Epidermal melanocyte (primary cell): ENCODE results near the gene NTSR2.

Source experiments
- DNase-seq: peaks from one replicate; pipeline ENCODE4 v3.0.0; 2011; ENCODE audit warnings: low spot score; ENCODE audit not compliant: insufficient read length

The NTSR2 gene

GRCh38 chr2:11629215-11629614, 40.8 kb downstream of the NTSR2 start:
- DNase-seq: no peak

GRCh38 chr2:11628675-11629074, 41.3 kb downstream of the NTSR2 start:
- DNase-seq: no peak

- DNase-seq: no peak
Measured at GRCh38 chr2:11625671-11626070, 44.3 kb downstream of the NTSR2 start.

- no peak for DNase-seq
Measured at GRCh38 chr2:11624893-11625292, 45.1 kb downstream of the NTSR2 start.

- no peak for DNase-seq
Measured at GRCh38 chr2:11622611-11623010, 47.4 kb downstream of the NTSR2 start.

GRCh38 chr2:11621410-11621809, 48.6 kb downstream of the NTSR2 start:
- DNase-seq: peak; percentile 53

- no peak for DNase-seq
Measured at GRCh38 chr2:11618708-11619062, 51.3 kb downstream of the NTSR2 start.

GRCh38 chr2:11617984-11618707, 51.8 kb downstream of the NTSR2 start:
- no peak for DNase-seq

GRCh38 chr2:11617527-11617926, 52.5 kb downstream of the NTSR2 start:
- DNase-seq: no peak

GRCh38 chr2:11616851-11617415, 53.1 kb downstream of the NTSR2 start:
- no peak for DNase-seq

- DNase-seq: no peak
Measured at GRCh38 chr2:11616097-11616687, 53.8 kb downstream of the NTSR2 start.

- no peak for DNase-seq
Measured at GRCh38 chr2:11615209-11615608, 54.8 kb downstream of the NTSR2 start.

- DNase-seq: no peak
Measured at GRCh38 chr2:11613297-11613696, 56.7 kb downstream of the NTSR2 start.

GRCh38 chr2:11612553-11613215, 57.3 kb downstream of the NTSR2 start:
- DNase-seq: no peak

- no peak for DNase-seq
Measured at GRCh38 chr2:11611251-11611650, 58.7 kb downstream of the NTSR2 start.

- no peak for DNase-seq
Measured at GRCh38 chr2:11610624-11611242, 59.3 kb downstream of the NTSR2 start.
